NCI-H2171 (cell line): Measurements from ENCODE around the gene ANO10.
"Not testable (repeated sequence)": the region's sequence is repeated elsewhere in the genome, so short reads cannot be mapped to it uniquely, and the experiment has no call there.

Source experiments
- DNase-seq: peaks from one replicate; lab custom pipeline; 2025; lab: John Stamatoyannopoulos, UW

ANO10 gene

GRCh38 chr3:43473737-43474136 lies 148.1 kb downstream of the ANO10 start:
- no peak for DNase-seq

- DNase-seq = no peak
Measured at GRCh38 chr3:43473244-43473643, 148.6 kb downstream of the ANO10 start.

GRCh38 chr3:43468133-43468532 lies 153.7 kb downstream of the ANO10 start:
- DNase-seq = no peak

- no peak for DNase-seq
Measured at GRCh38 chr3:43465109-43465508, 156.7 kb downstream of the ANO10 start.

- DNase-seq = not testable (repeated sequence)
Measured at GRCh38 chr3:43462566-43462965, 159.2 kb downstream of the ANO10 start.

GRCh38 chr3:43461345-43461744 lies 160.5 kb downstream of the ANO10 start:
- no peak for DNase-seq

- not testable (repeated sequence) for DNase-seq
Measured at GRCh38 chr3:43457038-43457437, 164.8 kb downstream of the ANO10 start.

- DNase-seq = no peak
Measured at GRCh38 chr3:43455233-43455632, 166.6 kb downstream of the ANO10 start.

- no peak for DNase-seq
Measured at GRCh38 chr3:43453981-43454380, 167.8 kb downstream of the ANO10 start.

- no peak for DNase-seq
Measured at GRCh38 chr3:43451670-43452254, 170.0 kb downstream of the ANO10 start.

GRCh38 chr3:43448098-43448497 lies 173.7 kb downstream of the ANO10 start:
- DNase-seq = no peak

GRCh38 chr3:43445820-43446219 lies 176.0 kb downstream of the ANO10 start:
- no peak for DNase-seq

GRCh38 chr3:43442872-43443395 lies 178.9 kb downstream of the ANO10 start:
- DNase-seq = no peak

- DNase-seq = no peak
Measured at GRCh38 chr3:43436507-43437140, 185.2 kb downstream of the ANO10 start.

- DNase-seq = no peak
Measured at GRCh38 chr3:43435706-43436105, 186.1 kb downstream of the ANO10 start.

- no peak for DNase-seq
Measured at GRCh38 chr3:43434431-43434830, 187.4 kb downstream of the ANO10 start.

GRCh38 chr3:43432462-43432861 lies 189.3 kb downstream of the ANO10 start:
- DNase-seq = no peak

GRCh38 chr3:43426388-43426787 lies 195.4 kb downstream of the ANO10 start:
- no peak for DNase-seq

GRCh38 chr3:43425829-43426228 lies 196.0 kb downstream of the ANO10 start:
- DNase-seq = no peak

- no peak for DNase-seq
Measured at GRCh38 chr3:43423639-43424038, 198.2 kb downstream of the ANO10 start.

GRCh38 chr3:43423142-43423541 lies 198.7 kb downstream of the ANO10 start:
- DNase-seq = no peak

GRCh38 chr3:43418601-43419272 lies 203.1 kb downstream of the ANO10 start:
- DNase-seq = no peak

- DNase-seq = no peak
Measured at GRCh38 chr3:43417133-43417532, 204.7 kb downstream of the ANO10 start.
